ENCODE results near the gene ME3.
"Not testable (repeated sequence)": the region's sequence is repeated elsewhere in the genome, so short reads cannot be mapped to it uniquely, and the experiment has no call there.

The ME3 gene

DNA sequence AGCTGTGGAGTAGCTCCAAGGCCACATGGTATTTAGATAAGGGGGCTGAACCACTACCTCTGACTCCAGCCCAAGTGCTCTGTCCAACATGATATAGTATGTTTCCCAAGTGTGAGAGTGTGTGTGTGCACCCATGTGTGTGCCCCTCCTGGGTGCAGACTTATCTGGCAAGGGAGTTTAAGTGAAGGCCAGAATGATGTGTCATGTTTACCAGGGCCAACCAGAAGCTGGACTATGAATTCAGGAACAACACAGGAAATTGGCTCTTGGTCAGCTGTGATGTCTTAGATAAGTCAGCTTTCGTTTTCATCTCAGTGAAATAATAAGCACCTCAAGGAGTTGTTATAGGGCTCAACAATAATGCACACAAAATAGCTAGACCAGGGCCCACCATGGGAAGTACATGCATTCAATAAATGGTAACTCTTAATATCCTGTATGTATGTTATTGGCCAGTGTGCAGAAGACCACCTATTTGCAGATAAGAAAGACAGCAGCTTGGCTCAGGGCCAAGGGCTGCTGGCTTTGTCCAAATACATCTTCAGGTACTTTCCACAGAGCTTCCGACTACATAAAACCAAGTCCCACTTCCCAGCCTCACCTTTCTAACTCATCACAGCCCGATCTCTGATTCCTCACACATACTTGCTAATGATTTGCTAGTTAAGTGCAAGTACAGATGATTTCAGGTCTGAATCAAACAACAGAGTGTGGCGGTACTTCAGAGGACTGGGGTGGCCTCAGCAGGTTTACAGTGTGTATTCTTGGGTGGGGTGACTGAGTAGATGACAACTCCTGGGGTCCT is 120.9 kb downstream of the ME3 start:
- no peak for DNase-seq

GRCh38 chr11:86550757-86551156 is 121.7 kb downstream of the ME3 start:
- no peak for DNase-seq

GRCh38 chr11:86548271-86548917 is 124.0 kb downstream of the ME3 start:
- no peak for DNase-seq

- DNase-seq, result no peak
Observed at GRCh38 chr11:86547727-86548126, 124.7 kb downstream of the ME3 start.

GRCh38 chr11:86541299-86541698 is 131.1 kb downstream of the ME3 start:
- not testable (repeated sequence) for DNase-seq

- no peak for DNase-seq
Observed at GRCh38 chr11:86538223-86538548, 134.2 kb downstream of the ME3 start.

GRCh38 chr11:86537541-86538222 is 134.7 kb downstream of the ME3 start:
- DNase-seq, result no peak

- DNase-seq, result no peak
Observed at GRCh38 chr11:86535773-86536172, 136.6 kb downstream of the ME3 start.

- peak; percentile 35 for DNase-seq
Observed at GRCh38 chr11:86524620-86525352, 147.6 kb downstream of the ME3 start.

DNA sequence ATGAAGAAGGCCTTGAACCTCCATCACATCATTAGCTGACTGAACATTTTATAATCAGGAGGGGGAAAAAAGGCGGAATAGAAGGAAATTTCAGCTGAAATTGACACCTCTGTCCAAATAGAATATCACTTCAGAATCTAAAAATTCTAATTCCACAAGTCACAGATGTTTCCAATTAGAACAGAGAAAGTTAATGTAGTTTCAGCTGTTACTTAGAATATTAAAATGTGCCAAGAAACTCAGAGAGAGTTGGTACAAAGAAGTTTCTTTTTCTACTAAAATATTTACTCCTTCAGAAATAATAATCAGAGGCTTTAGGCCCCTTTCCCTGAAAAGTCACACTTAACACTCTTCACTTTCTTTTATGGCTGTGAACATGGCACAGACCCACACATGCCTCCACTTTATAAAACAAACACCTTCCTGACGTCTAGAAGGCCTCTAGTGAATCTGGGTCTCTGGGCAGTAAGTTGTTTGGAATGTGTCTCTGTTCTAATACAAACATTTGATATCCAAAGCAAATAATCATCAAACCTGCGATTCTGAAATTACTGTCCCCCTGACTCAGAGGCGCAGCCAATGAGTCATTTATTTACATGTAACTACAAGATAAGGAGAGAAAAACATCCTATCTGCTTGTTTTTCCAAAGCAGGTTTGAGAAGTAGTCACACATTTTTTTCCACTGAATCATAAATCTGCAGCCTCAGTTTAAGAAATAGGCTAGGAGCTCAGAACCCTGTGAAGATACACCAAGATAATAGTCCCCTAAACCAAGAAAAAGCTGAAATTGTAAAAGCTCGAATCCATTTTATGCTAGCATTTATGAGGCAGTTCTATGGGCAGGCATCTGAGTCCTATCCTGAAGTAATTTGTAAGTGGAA is 148.4 kb downstream of the ME3 start:
- no peak for DNase-seq

DNA sequence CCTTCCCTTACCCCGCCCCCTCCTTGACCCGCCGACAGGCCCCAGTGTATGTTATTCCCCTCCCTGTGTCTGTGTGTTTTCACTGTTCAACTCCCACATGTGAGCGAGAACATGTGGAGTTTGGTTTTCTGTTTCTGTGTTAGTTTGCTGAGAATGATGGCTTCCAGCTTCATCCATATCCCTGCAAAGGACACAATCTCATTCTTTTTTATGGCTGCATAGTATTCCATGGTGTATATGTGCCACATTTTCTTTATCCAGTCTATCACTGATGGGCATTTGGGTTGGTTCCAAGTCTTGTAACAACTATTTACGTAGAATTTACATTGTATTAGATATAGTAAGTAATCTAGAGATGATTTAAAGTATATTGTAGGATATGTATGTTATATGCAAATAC is 149.9 kb downstream of the ME3 start:
- not testable (repeated sequence) for DNase-seq

DNA sequence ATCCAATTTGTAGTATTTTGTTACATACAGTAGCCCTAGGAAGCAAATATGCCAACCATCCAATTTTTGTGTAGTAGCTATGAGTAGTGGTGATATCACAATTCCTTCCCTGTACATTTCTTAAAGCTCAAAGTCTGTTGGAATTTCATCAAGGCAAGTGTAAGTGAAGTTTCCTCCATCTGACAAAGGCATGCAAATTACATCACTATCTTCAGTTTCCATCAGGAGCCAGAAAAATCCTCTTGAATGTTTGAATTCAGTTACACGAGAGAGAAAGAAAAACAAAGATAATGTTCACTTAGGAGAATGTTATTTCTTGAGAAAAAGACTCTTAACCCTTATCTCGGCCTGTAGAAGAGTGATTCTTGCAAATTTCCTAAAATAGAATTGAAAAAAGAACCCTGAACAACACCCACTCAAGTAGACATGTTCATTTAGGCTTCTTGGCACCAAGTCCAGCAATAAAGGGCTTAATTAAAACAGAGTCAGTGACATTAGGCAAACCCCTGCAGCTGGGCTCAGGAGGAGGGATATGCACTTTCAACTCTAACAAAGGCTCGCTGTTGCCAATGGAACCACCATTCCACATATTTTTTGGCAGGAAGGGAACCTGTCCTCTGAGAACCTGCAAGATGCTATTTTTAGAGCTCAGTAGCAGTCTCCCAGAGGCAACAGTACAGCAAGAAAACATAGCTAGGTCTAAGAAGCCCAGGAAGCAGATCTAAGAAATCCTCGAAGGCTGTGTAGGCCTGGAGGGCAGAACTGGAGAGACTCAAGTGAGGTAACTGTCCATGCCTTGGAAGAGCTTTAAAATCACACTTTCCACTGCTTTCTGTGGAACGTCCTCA is 153.1 kb downstream of the ME3 start:
- DNase-seq, result peak; percentile 58

GRCh38 chr11:86518211-86518610 is 154.2 kb downstream of the ME3 start:
- no peak for DNase-seq

- no peak for DNase-seq
Observed at GRCh38 chr11:86517557-86517956, 154.9 kb downstream of the ME3 start.

- DNase-seq, result peak; percentile 26
Observed at GRCh38 chr11:86515297-86516094, 156.9 kb downstream of the ME3 start.

GRCh38 chr11:86514453-86514852 is 158.0 kb downstream of the ME3 start:
- DNase-seq, result no peak

GRCh38 chr11:86513746-86514373 is 158.6 kb downstream of the ME3 start:
- no peak for DNase-seq

- no peak for DNase-seq
Observed at GRCh38 chr11:86513138-86513537, 159.3 kb downstream of the ME3 start.

DNA sequence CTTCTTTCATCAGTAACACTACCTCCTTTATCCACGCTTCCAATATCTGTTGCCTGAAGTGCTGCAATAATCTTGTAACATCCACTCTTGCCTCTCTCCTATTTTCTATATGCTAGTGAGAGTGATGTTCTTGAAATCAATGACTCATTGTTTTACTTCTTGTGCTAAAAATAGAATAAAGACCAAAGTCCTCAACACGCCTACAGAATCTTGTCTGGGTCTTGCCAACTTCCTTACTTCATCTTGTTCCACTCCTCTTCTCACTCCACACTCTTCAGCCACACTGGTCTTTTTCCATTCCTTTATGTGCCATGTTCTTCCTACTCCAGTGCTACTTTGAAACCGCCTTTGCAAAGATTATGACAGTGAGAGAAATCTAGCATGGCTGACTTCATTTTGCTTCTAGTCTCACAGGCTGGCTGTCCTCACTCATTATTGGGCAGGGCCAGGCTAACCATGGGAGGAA is 161.3 kb downstream of the ME3 start:
- no peak for DNase-seq

GRCh38 chr11:86510674-86511073 is 161.7 kb downstream of the ME3 start:
- DNase-seq, result no peak
